Neural progenitor cell (in vitro differentiated cells): ENCODE data around the gene SLC43A2.

Experiments used
- CTCF ChIP-seq: fragments of 200-600 bp; sonication (generic); IDR thresholded peaks from 2 replicates; pipeline ENCODE4 v1.5.1; 2017; ENCODE audit warnings: antibody characterized with exemption, mild to moderate bottlenecking
- EZH2 ChIP-seq: fragments of 200-600 bp; sonication (generic); IDR thresholded peaks from 2 replicates; pipeline ENCODE4 v1.6.1; 2017; ENCODE audit warnings: antibody characterized with exemption, mild to moderate bottlenecking, moderate library complexity
- EZH2phosphoT487 ChIP-seq: fragments of 200-600 bp; sonication (generic); IDR thresholded peaks from 2 replicates; pipeline ENCODE4 v1.6.1; 2017; ENCODE audit warnings: antibody characterized with exemption

- TF ChIP-seq EZH2phosphoT487 (no peak), CTCF (no peak), EZH2 (no peak)
Observed at GRCh38 chr17:1625581-1625980, 3.1 kb downstream of the SLC43A2 start.
